Measurements from ENCODE around the gene KCNJ1. TPM values are rescaled to one million over a fixed set of nuclear protein-coding genes. Genes with fewer than 3 reads are reported as not detected.

The KCNJ1 gene
- total and polyA plus RNA-seq, 8 donors, result 0.10 TPM; not detected in 7

DNA sequence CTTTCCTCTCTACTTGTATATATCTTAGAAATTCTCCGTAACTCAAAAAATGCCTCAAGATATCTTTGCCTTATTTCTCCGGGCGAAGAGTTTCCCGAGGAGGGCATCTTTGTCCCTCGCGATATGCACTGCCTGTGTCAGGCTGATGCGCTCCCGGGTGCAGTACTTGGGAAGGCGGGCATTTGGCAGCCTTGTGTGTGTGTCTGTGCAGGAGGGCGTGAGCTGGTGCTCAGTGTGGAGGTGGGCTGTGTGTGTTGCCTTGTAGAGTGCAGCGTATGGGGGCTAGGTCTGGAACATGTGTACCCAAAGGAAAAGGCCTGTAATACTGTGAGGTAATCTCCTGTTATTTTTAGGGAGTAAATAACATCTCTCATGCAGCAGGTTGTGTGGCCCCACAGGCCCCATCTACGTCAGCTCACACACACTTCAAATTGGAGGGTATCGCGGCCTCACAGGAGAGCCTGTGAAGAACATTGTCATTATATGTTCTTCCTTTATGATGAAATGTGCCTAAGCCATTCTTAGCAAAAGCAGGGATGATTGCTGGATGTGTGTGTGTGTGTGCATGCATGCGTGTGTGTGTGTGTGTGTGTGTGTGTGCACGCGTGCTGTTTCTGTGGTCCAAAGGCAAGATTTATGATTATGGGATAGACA is 77.5 kb downstream of the KCNJ1 start:
- Histone ChIP-seq H3K27me3 (no peaks in the 10 kb centered on the region), H3K27ac (no peak overlapping the region), H3K4me1 (no peaks in the 10 kb centered on the region), H3K9me3 (no peaks in the 10 kb centered on the region), H3K36me3 (peaks cover 0 to 42% (median 11%) of the 10 kb centered on the region in 4 donors), H3K4me3 (no peak overlapping the region)
- DNase-seq, result no peak
- intact Hi-C loops (cut with DNase I; ENCODE audit: low total_unique reads), result no loop called here
- 81 to 92% (median 88%) methylated on average over 17 of the region's 17 CpGs for WGBS, 5 donors
- TF ChIP-seq EP300 (IDR thresholded peaks at IDR 0.05) (no peak), POLR2AphosphoS5 (IDR thresholded peaks at IDR 0.05) (no peak), POLR2A (IDR thresholded peaks at IDR 0.05) (no peak)
- TF ChIP-seq, protein P1, sequence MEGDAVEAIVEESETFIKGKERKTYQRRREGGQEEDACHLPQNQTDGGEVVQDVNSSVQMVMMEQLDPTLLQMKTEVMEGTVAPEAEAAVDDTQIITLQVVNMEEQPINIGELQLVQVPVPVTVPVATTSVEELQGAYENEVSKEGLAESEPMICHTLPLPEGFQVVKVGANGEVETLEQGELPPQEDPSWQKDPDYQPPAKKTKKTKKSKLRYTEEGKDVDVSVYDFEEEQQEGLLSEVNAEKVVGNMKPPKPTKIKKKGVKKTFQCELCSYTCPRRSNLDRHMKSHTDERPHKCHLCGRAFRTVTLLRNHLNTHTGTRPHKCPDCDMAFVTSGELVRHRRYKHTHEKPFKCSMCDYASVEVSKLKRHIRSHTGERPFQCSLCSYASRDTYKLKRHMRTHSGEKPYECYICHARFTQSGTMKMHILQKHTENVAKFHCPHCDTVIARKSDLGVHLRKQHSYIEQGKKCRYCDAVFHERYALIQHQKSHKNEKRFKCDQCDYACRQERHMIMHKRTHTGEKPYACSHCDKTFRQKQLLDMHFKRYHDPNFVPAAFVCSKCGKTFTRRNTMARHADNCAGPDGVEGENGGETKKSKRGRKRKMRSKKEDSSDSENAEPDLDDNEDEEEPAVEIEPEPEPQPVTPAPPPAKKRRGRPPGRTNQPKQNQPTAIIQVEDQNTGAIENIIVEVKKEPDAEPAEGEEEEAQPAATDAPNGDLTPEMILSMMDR (IDR thresholded peaks at IDR 0.05), result no peak

Other genes starting within 250 kb of the KCNJ1 start
- gene FLI1, start 173.2 kb downstream of the KCNJ1 start, total RNA-seq, result 10 to 100 TPM in 3 of 5 donors, 1 to 10 TPM in 1, under 1 TPM in 1; 0.87 to 39.7 (median 13.0) TPM
- gene FLI1, start 173.2 kb downstream of the KCNJ1 start, polyA plus RNA-seq, result 1 to 10 TPM; 2.4 to 4.0 (median 3.6) TPM
- 1 to 10 TPM in 1 of 5 donors, under 1 TPM in 2, not detected in 2; 0.58 to 1.9 (median 0.73) TPM for gene KCNJ5, start 24.1 kb upstream of the KCNJ1 start, total RNA-seq
- gene KCNJ5, start 24.1 kb upstream of the KCNJ1 start, polyA plus RNA-seq, result 1 to 10 TPM in 1 of 3 donors, under 1 TPM in 2; 0.25 to 1.3 (median 0.92) TPM
- not detected for gene TP53AIP1, start 75.6 kb upstream of the KCNJ1 start, total RNA-seq
- gene TP53AIP1, start 75.6 kb upstream of the KCNJ1 start, polyA plus RNA-seq, result 10 to 100 TPM in 1 of 3 donors, not detected in 2; 22.4 TPM

Data from stomach (tissue), 9 donors.